ENCODE results near the gene GRAMD4.

GRAMD4 gene

GRCh38 chr22:46583571-46583970 lies 36.6 kb upstream of the GRAMD4 start:
- no peak for DNase-seq (ENCODE audit: low read depth, low spot score)

- no peak for DNase-seq (ENCODE audit: low read depth, low spot score)
These were observed 35.9 kb upstream of the GRAMD4 start for GRCh38 chr22:46584081-46584921.

DNA sequence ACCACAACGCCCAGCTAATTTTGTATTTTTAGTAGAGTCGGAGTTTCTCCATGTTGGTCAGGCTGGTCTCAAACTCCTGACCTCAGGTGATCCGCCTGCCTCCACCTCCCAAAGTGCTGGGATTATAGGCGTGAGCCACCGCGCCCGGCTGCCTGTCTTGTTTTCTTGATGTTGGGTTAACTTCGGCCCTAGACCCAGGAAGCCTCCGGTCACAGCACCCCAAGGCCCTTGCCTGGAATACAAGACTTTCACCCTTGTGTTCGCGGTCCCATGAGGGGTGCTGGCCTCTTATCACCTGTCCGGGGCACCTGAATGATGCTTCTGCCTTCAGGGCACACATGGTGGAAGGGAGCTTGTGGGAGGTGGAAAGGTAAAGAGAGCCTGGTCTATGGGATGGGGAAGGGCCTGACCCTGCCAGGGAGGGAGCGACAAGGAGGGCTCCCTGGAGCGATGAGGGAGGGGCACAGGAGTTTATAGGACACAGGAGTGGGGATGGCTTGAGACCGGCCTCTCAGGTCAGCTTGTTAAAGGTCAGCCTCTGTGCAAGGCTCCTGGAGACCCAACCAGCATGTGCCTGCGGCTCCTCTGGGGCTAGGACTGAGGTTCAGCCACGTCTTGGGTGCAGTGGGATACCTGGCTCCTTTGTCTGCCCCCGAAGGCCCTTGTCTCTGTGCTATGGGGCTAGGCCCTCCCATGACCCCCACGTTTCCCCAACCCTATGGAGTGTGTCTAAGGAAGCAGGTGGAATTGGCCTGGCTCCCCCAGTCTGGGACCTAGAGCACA lies 34.7 kb upstream of the GRAMD4 start:
- DNase-seq (ENCODE audit: low read depth, low spot score), result no peak

DNA sequence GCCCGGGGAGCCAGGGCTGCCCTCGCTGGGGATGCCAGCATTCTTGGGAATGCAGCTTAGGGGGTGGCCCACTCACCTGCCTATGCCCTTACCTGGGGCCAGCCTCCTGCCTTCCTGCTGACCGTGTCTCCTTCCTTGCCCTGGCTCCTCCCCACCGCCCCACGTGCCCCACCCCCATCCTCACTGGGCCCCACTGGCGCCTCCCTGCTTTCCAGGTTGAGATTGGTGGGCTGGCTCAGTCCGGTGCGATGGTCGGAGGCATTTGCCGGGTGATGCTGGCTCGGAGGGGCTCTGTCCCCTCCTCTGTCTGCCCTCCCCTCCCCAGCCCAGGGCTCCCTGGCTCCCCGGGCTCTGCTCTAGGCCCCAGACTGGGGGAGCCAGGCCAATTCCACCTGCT lies 34.1 kb upstream of the GRAMD4 start:
- no peak for DNase-seq (ENCODE audit: low read depth, low spot score)

DNA sequence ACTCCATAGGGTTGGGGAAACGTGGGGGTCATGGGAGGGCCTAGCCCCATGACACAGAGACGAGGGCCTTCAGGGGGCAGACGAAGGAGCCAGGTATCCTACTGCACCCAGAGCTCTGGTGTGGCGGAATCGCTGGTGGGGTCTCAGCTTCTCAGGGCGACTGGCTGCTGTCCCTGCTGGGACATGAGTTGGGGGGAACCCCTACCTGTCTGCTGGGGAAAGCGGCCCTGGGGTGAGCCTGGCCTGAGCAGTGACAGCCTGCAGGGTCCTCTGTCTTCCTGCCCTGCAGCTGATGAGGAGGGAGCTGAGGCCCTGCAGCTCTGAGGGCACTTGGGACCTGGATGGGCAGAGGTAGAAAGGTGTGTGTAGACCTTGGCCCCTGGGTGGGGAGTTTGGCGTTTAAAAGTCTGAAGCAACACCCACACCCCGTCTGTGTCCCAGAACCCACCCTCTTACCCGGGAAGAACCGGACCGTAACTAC lies 33.6 kb upstream of the GRAMD4 start:
- no peak for DNase-seq (ENCODE audit: low read depth, low spot score)

DNA sequence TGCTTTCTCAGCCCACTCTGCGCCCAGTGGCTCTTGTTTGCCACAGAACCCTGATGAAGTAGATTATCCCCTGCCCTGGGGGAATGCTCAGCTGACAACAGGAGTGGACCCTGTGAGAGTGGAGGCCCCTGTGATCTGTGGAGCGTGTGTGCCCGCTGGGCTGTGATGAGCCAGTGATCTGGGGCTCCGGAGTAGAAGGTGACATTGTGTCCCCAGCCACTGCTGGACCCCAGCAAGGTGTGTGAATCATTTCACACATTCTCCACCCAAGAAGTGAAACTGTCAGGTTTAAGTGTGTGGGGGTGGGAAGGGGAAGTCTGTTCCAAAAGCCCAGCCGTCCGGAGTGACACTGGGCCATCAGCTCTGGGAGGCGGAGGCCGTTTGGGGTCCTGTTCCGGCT lies 33.1 kb upstream of the GRAMD4 start:
- DNase-seq (ENCODE audit: low read depth, low spot score), result no peak

DNA sequence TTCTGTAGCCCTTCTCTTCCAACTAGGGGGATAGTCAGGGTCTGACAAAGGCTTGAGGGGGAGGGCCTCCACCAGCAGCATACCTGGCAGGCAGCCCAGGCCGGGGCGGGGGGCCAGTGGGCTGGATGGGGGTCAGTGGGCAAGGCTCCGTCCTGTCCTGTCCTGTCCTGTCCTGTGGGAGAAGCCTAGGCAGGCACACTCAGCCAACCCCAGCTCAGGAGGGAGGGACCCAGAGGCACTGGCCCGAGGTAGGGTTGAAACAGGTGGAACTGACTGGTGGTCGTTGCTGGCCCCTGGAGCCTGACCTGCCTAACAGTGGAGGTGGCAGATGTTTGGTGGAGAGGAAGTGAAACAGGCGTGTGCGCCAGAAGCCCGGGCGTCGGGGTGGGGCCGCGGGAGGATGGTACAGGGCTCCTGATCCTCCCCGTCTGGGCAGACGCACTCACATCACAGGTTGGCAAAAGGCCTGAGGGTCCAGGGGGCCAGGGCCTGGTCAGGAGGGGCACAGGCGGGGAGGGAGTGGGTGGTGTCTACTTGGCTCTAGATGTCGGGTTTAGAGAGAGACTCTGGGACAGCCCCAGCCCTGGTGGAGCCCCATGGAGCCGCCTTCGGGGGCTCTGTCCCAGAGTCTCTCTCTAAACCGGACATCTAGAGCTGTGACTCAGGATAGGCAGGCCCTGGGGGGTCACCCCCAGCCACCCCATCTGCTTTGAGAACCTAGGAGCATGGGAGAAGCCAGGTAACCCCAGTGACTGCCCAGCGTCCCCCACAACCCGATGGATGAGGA lies 32.5 kb upstream of the GRAMD4 start:
- DNase-seq (ENCODE audit: low read depth, low spot score), result no peak

DNA sequence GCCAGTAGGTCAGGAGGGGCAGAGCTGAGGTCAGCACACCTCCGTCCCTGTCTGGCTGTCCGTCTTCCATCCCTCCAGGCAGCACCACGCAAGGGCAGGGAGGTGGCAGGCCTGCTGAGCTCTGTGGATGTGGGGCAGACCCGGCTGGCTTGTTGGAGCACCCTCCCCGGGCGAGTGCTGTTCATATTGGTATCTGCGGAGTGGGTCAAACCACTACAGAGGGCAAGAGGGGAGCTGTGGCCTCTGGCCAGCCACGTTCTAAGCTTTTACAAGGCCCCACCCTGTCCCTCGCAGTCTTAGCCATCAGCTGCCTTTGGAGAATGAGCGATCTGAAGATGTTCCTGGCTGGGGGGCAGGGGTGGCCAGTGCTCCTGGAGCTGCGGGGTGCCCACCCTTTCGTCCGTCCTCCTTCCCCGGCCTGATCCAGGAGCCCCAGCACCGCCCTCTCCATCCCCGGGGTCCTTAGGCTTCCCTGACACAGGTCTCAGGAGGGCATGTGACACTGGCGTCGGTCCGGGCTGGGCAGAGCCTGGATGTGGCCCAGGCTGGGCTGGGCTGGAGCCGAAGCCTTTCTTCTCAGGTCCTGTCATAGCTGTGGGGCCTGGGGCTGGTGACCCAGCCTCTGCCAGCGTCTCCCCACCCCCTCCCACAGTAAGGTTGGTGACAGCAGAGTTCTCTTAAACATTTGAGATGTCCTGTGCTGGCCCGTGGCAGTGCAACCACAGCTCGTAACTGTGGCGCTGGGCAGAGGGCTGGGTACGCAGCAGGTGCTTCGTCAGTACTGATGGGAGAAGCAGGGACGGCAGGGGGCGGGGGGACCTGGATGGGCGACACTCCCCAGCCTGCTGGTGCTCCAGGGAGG lies 31.7 kb upstream of the GRAMD4 start:
- no peak for DNase-seq (ENCODE audit: low read depth, low spot score)

- no peak for DNase-seq (ENCODE audit: low read depth, low spot score)
These were observed 30.9 kb upstream of the GRAMD4 start for GRCh38 chr22:46589141-46589748.

- DNase-seq (ENCODE audit: low read depth, low spot score), result no peak
These were observed 30.3 kb upstream of the GRAMD4 start for GRCh38 chr22:46589871-46590271.

GRCh38 chr22:46590334-46590733 lies 29.9 kb upstream of the GRAMD4 start:
- no peak for DNase-seq (ENCODE audit: low read depth, low spot score)

GRCh38 chr22:46591930-46592329 lies 28.3 kb upstream of the GRAMD4 start:
- DNase-seq (ENCODE audit: low read depth, low spot score), result no peak

DNA sequence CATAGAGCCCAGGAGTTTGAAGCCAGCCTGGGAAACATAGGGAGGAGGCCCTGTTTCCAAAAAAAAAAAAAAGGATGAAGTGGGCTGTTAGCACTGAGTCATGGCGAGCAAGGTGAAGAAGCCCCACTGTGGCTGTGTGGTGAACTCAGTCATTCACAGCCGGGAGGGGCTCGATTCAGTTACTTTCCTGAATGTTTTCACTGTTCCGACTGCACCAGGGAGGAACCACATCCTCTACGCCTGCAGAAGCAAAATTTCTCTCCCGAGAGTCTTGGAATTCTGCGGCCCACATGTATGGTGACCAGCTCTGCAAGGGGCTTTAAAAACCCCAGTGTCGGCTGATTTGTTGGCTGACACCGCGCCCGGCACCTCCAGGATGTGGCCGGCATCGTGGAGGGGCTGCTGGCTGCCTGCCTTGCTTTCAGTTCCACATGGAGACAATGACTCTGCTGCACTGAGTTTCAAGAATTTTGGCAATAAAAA lies 27.8 kb upstream of the GRAMD4 start:
- no peak for DNase-seq (ENCODE audit: low read depth, low spot score)

DNA sequence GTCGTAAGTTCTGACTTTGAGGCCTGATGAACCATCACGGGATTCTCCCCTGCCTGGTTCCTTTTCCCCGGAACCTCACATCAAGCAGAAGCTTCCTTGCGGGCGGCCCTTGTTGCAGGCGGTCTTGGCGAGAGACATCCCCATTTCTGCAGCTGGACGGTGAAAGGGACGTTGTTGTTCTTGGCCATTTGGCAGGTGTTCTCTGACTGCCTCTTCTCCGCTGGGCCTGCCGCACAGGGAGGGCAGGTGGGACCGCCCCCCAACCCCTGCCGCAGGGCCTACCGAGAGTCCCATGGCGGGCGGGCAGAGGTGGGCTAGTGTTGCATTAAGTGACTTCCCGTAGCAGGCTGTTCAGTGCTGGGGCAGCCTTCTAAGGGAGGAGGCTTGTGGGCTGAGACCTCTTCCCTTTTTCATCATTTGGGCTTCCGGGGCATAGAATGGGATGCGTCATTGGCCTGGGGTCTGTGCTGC lies 26.9 kb upstream of the GRAMD4 start:
- DNase-seq (ENCODE audit: low read depth, low spot score), result no peak

DNA sequence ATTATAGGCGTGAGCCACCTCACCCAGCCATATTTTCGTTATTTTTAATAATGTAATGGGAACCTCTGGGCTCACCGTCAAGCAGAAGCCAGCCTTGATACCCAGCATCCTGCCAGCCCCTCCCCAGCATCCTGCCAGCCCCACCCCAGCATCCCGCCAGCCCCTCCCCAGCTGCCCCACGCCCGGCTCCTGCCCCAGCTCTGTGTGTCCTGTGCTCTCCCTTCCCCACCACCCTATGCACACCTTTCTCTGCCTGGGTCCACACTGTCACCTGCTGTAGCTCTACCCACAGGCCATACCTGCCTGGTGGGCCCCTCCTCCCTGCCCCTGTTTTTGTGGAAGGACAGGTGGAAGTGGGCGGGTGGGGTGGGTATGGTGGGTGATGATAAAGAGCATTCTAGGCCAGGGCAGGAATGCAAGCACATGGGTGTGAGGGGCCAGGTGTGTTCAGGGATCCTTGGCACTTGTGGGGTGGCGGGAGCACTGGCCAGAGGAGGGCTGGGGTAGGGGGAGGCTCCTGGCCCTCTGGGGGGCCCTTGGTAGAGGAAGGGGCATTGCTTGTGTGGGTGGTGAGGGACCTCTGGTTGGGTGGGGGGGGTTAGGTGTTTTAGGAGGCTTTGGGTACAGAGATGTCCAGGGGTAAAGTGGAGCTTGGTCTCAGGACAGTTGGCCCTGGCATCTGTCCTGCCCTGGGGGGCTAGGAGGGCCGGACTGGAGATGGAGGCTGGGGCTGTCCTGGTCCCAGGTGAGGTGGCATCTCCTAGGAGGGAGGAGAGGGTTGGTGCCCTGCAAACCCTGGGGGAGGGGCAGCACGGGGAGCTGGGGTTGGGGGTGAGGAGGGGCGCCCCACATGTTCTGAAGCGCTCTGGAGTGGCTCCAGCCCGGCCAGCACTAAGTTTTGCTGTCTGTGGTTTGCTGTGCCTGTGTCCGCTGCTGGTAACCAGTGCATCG lies 25.9 kb upstream of the GRAMD4 start:
- no peak for DNase-seq (ENCODE audit: low read depth, low spot score)

DNA sequence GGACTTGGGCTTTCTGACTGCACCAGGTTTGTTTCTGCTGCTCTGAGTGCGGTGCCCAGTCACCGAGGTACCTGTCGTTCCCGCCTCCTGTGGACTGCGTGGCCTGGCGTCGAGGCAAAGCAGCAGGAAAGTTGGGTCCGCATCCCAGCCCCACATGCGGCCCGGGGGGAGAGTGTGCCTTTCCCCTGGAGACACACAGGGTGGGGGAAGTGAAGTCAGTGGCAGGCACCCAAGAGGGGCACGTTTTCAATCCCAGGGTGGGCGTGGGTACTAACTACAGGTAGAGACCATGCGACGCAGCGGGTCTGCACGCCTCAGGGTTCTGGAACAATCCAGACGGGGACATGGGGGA lies 25.3 kb upstream of the GRAMD4 start:
- no peak for DNase-seq (ENCODE audit: low read depth, low spot score)

DNA sequence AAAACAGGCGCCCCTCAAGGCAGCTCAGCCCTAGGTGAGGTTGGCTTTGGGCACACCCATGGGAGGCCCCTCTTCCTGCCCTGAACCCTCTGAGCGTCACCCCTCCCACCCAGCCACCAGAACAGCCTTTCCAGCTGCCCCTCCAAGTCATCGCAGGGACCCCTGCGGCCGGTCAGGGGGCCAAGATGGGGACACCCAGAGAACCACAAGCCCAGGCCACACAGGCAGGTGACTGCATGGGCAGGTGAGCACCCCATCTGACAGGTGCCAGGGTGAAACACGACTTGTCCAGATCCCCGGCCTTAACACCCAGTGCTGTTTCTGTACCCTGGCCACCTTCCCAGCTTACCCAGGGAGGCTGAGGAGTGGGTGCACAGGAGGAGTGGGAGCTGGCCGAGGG lies 24.6 kb upstream of the GRAMD4 start:
- DNase-seq (ENCODE audit: low read depth, low spot score), result no peak

GRCh38 chr22:46596032-46596441 lies 24.1 kb upstream of the GRAMD4 start:
- DNase-seq (ENCODE audit: low read depth, low spot score), result no peak

GRCh38 chr22:46596819-46597218 lies 23.4 kb upstream of the GRAMD4 start:
- DNase-seq (ENCODE audit: low read depth, low spot score), result no peak
